Colonic mucosa (tissue), 4 donors: ENCODE data around the gene CWC27. TPM values are rescaled to one million over a fixed set of nuclear protein-coding genes. Genes with fewer than 3 reads are reported as not detected.

ENCODE experiments used
- DNase-seq: peaks from one replicate; pipeline ENCODE4 v3.0.0-alpha.2; 2020
- H3K27ac ChIP-seq: fragments of 200-600 bp; one replicate; pipeline ENCODE4 v1.8.0; 2021
- H3K27me3 ChIP-seq: fragments of 200-600 bp; one replicate; pipeline ENCODE4 v1.8.0; 2021
- H3K36me3 ChIP-seq: fragments of 200-600 bp; one replicate; pipeline ENCODE4 v1.8.0; 2021
- H3K4me1 ChIP-seq: fragments of 200-600 bp; one replicate; pipeline ENCODE4 v1.8.0; 2021; ENCODE audit warnings: mild to moderate bottlenecking
- H3K4me3 ChIP-seq: fragments of 200-600 bp; one replicate; pipeline ENCODE4 v1.8.0; 2021
- H3K9ac ChIP-seq, 2 donors: one replicate each; pipeline ENCODE4 v1.7.0; 2013; ENCODE audit warnings: control low read depth in 2 of 2, low read depth in 2 of 2, low read length in 2 of 2
- H3K9me3 ChIP-seq: fragments of 200-600 bp; one replicate; pipeline ENCODE4 v1.8.0; 2021
- intact Hi-C: fragments of 100-400 bp; cut with DNase I; formaldehyde crosslinking; loops from one replicate; pipeline ENCODE4 v1.14.1; 2022
- total RNA-seq, 2 donors: library from RNA; stranded (reverse); fragmentation: NEBNext Ultra II Directional in 1 of 2; extraction: Animal tissue kit (Norgen Biotek cat#: 25700) in 1 of 2; gene quantifications; one replicate each; pipeline ENCODE4 v1.2.1, GENCODE V29; 2021
- TF ChIP-seq, protein P1 (sequence below): fragments of 200-600 bp; IDR thresholded peaks from one replicate; pipeline ENCODE4 v1.8.0; 2022; ENCODE audit warnings: antibody characterized with exemption, mild to moderate bottlenecking
- donor health status: healthy.
- donor health status: DM: no; HTN: no; CAD: no.
- donor health status: DM: no; HTN: no; CAD: no.

CWC27 gene
- total RNA-seq, 2 donors from 2014 or later: 18.3 to 22.6 TPM

- H3K27ac ChIP-seq: no peak overlapping the region
- no peak overlapping the region for H3K9ac ChIP-seq
- no peaks in the 10 kb centered on the region for H3K27me3 ChIP-seq
- H3K4me3 ChIP-seq: peak overlapping the region; percentile 84
- no peak for DNase-seq
- TF ChIP-seq, protein P1, sequence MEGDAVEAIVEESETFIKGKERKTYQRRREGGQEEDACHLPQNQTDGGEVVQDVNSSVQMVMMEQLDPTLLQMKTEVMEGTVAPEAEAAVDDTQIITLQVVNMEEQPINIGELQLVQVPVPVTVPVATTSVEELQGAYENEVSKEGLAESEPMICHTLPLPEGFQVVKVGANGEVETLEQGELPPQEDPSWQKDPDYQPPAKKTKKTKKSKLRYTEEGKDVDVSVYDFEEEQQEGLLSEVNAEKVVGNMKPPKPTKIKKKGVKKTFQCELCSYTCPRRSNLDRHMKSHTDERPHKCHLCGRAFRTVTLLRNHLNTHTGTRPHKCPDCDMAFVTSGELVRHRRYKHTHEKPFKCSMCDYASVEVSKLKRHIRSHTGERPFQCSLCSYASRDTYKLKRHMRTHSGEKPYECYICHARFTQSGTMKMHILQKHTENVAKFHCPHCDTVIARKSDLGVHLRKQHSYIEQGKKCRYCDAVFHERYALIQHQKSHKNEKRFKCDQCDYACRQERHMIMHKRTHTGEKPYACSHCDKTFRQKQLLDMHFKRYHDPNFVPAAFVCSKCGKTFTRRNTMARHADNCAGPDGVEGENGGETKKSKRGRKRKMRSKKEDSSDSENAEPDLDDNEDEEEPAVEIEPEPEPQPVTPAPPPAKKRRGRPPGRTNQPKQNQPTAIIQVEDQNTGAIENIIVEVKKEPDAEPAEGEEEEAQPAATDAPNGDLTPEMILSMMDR: no peak
- intact Hi-C loops: no loop called here
- H3K36me3 ChIP-seq: no peaks in the 10 kb centered on the region
- H3K9me3 ChIP-seq: no peaks in the 10 kb centered on the region
- peaks cover 23% of the 10 kb centered on the region for H3K4me1 ChIP-seq
Observed at GRCh38 chr5:64769855-64770254, 1.1 kb downstream of the CWC27 start.

DNA sequence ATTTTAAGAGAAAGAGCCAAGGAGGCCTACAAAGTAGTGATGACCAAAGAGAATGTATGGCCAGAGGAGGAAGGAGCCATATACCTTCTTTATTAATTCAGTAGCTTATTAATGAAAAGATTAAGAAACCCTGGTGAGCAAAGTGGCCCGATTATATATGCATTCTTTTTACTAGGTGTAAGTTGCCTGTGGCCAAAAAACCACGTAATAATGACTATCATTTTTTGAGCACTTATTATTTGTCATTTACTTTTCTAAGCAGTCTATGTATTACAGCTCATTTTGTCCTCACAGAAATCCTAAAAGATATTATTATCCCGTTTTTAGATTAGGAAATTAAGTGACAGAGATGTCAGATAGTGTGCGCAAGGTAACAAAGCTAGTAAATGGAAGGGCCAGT, 3.0 kb downstream of the CWC27 start:
- H3K4me1 ChIP-seq: peaks cover 18% of the 10 kb centered on the region
- intact Hi-C loops: no loop called here
- H3K4me3 ChIP-seq: no peak overlapping the region
- no peaks in the 10 kb centered on the region for H3K27me3 ChIP-seq
- TF ChIP-seq, protein P1: no peak
- no peaks in the 10 kb centered on the region for H3K36me3 ChIP-seq
- no peak overlapping the region for H3K27ac ChIP-seq
- H3K9ac ChIP-seq: no peak overlapping the region
- no peak for DNase-seq
- H3K9me3 ChIP-seq: no peaks in the 10 kb centered on the region

DNA sequence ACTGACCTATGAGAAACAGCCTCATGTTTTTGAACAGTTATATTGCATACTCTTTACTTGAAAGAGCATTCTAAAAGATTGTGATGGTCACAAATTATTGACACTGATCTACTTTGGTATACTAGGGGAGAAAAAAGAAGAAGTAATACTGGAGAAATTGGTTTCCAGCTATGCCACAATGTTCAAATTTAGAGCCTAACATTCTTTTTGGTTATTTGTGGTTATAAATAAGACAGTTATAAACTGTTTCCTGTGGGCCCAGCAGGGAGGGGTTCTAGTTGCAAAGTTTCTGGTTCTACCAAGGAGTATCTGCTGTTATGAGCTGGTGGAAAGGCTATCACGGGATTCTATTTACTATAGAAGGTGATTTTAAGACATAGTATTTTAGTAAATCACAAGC, 4.8 kb downstream of the CWC27 start:
- H3K27me3 ChIP-seq: no peaks in the 10 kb centered on the region
- peaks cover 12% of the 10 kb centered on the region for H3K4me1 ChIP-seq
- no peak overlapping the region for H3K9ac ChIP-seq
- intact Hi-C loops: no loop called here
- H3K4me3 ChIP-seq: no peak overlapping the region
- DNase-seq: no peak
- TF ChIP-seq, protein P1: no peak
- no peaks in the 10 kb centered on the region for H3K9me3 ChIP-seq
- no peak overlapping the region for H3K27ac ChIP-seq
- no peaks in the 10 kb centered on the region for H3K36me3 ChIP-seq

- H3K36me3 ChIP-seq: no peaks in the 10 kb centered on the region
- peaks cover 2% of the 10 kb centered on the region for H3K4me1 ChIP-seq
- TF ChIP-seq, protein P1: no peak
- no peak for DNase-seq
- no peak overlapping the region for H3K4me3 ChIP-seq
- no peak overlapping the region for H3K9ac ChIP-seq
- no peaks in the 10 kb centered on the region for H3K27me3 ChIP-seq
- intact Hi-C loops: no loop called here
- H3K27ac ChIP-seq: no peak overlapping the region
- H3K9me3 ChIP-seq: no peaks in the 10 kb centered on the region
Observed at GRCh38 chr5:64775291-64775690, 6.6 kb downstream of the CWC27 start.

- DNase-seq: peak; percentile 77
- no peaks in the 10 kb centered on the region for H3K36me3 ChIP-seq
- no peaks in the 10 kb centered on the region for H3K27me3 ChIP-seq
- no peak overlapping the region for H3K27ac ChIP-seq
- H3K9ac ChIP-seq: no peak overlapping the region
- no peaks in the 10 kb centered on the region for H3K9me3 ChIP-seq
- no peaks in the 10 kb centered on the region for H3K4me1 ChIP-seq
- intact Hi-C loops: loop anchor here (2.0 kb wide), 1 partner anchor 150 kb away; no protein-coding TSS in a partner anchor
- TF ChIP-seq, protein P1: peak; percentile 83
- H3K4me3 ChIP-seq: no peak overlapping the region
Observed at GRCh38 chr5:64784451-64785025, 15.8 kb downstream of the CWC27 start.
